Activated T-helper 1 cell treated with anti-CD3 and anti-CD28 coated beads, Interleukin-12 subunit alpha, Interleukin-12 subunit beta, Interleukin-2, Interleukin-4 antibody, amounts not matched to agents 30 ng/mL and 10 ng/mL and 1 ng/mL, durations not matched to agents 14 hours and 24 hours and 36 hours (primary cell): ENCODE data around the gene ARHGEF28. TPM values are rescaled to one million over a fixed set of nuclear protein-coding genes. Genes with fewer than 3 reads are reported as not detected.

Experiments
- DNase-seq: peaks from one replicate; pipeline ENCODE4 v3.0.0; 2021; ENCODE audit warnings: low spot score
- H3K27ac Mint-ChIP-seq: one replicate; pipeline ENCODE4 v1.8.0; 2021; ENCODE audit warnings: mild to moderate bottlenecking, mixed read lengths
- H3K27me3 Mint-ChIP-seq: one replicate; pipeline ENCODE4 v1.8.0; 2022; ENCODE audit warnings: mild to moderate bottlenecking, moderate library complexity, mixed read lengths; ENCODE audit not compliant: insufficient read depth
- H3K36me3 Mint-ChIP-seq: one replicate; pipeline ENCODE4 v1.8.0; 2021; ENCODE audit warnings: low read depth, mixed read lengths
- H3K4me1 Mint-ChIP-seq: one replicate; pipeline ENCODE4 v1.8.0; 2021; ENCODE audit warnings: low read depth, mixed read lengths
- H3K4me3 Mint-ChIP-seq: one replicate; pipeline ENCODE4 v1.8.0; 2021; ENCODE audit warnings: mild to moderate bottlenecking, moderate library complexity, mixed read lengths
- H3K9me3 Mint-ChIP-seq: one replicate; pipeline ENCODE4 v1.8.0; 2021; ENCODE audit warnings: mixed read lengths
- intact Hi-C: fragments of 100-400 bp; cut with micrococcal nuclease; formaldehyde crosslinking; loops from one replicate; pipeline ENCODE4 v1.15.1; 2024
- total RNA-seq: library from RNA; stranded (reverse); gene quantifications from 2 replicates; pipeline ENCODE4 v1.2.3, GENCODE V29; 2022

Gene ARHGEF28
- total RNA-seq, 1 donor from 2014 or later = 0.03 TPM

DNA sequence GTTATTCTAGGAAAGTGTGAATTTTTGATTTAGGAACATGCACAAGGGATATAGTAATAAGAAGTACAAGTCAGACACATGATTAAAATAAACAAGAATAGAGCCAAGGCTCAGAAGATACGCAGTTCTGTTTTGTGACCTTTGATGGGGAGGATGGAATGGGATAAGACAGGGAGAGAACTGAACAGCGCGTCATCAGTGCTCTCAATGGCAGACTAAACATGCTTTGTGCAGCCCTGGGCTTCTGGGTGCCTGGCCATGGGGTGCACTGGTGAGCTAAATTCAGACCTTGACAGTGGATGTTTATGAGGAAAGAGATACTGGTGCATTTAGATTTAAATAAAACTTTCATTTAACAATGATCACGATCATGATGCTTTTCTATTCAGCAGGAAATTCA lies 309.7 kb downstream of the ARHGEF28 start:
- peaks cover 10% of the 10 kb centered on the region for H3K27me3 Mint-ChIP-seq
- no peak overlapping the region for H3K27ac Mint-ChIP-seq
- H3K36me3 Mint-ChIP-seq = no peaks in the 10 kb centered on the region
- H3K4me3 Mint-ChIP-seq = no peak overlapping the region
- H3K9me3 Mint-ChIP-seq = no peaks in the 10 kb centered on the region
- no peaks in the 10 kb centered on the region for H3K4me1 Mint-ChIP-seq
- DNase-seq = no peak
- intact Hi-C loops = no loop called here

- Mint-ChIP-seq H3K36me3 (no peaks in the 10 kb centered on the region), H3K9me3 (no peaks in the 10 kb centered on the region), H3K4me3 (no peak overlapping the region), H3K27me3 (peaks cover 11% of the 10 kb centered on the region), H3K27ac (no peak overlapping the region), H3K4me1 (no peaks in the 10 kb centered on the region)
- intact Hi-C loops = no loop called here
- DNase-seq = no peak
Measured at GRCh38 chr5:73938280-73938937, 312.4 kb downstream of the ARHGEF28 start.

DNA sequence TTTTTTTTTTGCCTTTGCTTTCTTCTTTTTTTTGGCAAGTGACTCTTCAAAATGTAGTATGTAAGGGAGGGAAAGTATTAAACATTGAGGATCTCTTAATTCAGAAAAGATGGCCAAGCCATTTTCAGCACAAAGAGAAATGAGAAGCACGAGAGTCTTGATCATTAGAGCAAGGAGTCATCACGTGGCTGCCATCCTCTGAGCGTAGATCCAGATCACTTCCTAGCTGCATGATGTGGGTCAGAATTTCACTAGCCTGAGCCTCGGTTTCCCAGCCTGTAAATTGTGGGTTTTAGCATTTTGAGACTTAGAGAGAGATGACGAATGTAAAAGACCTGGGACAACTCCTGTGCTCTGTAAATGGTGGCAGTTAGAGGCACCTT lies 312.9 kb downstream of the ARHGEF28 start:
- no peak overlapping the region for H3K4me3 Mint-ChIP-seq
- DNase-seq = no peak
- intact Hi-C loops = no loop called here
- H3K27ac Mint-ChIP-seq = no peak overlapping the region
- H3K36me3 Mint-ChIP-seq = no peaks in the 10 kb centered on the region
- no peaks in the 10 kb centered on the region for H3K4me1 Mint-ChIP-seq
- H3K9me3 Mint-ChIP-seq = no peaks in the 10 kb centered on the region
- peaks cover 11% of the 10 kb centered on the region for H3K27me3 Mint-ChIP-seq

DNA sequence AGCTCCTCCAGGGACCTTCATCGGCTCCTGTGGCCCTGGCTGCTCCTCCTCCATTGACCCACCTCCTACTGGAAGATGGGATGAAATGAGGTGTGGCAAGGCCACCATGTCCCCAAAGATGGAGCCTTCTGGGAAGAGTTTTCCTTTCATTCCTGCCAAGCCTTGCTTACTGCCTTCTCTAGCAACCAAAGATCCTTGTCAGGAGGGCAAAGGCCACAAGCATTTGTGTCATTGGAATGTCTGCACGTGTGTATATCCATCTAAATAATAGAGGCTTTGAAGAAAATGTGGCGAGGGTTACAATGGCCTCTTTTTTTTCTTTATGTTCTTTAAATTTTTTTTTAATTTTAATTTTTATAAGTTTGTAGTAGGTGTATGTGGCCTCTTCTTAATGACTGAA lies 313.6 kb downstream of the ARHGEF28 start:
- H3K27me3 Mint-ChIP-seq = peaks cover 9% of the 10 kb centered on the region
- H3K9me3 Mint-ChIP-seq = no peaks in the 10 kb centered on the region
- no peaks in the 10 kb centered on the region for H3K4me1 Mint-ChIP-seq
- no peak overlapping the region for H3K4me3 Mint-ChIP-seq
- no peak for DNase-seq
- no peaks in the 10 kb centered on the region for H3K36me3 Mint-ChIP-seq
- H3K27ac Mint-ChIP-seq = no peak overlapping the region
- intact Hi-C loops = no loop called here

GRCh38 chr5:73940026-73940425 lies 314.0 kb downstream of the ARHGEF28 start:
- H3K27ac Mint-ChIP-seq = no peak overlapping the region
- H3K4me1 Mint-ChIP-seq = no peaks in the 10 kb centered on the region
- no peak overlapping the region for H3K4me3 Mint-ChIP-seq
- no peaks in the 10 kb centered on the region for H3K36me3 Mint-ChIP-seq
- H3K27me3 Mint-ChIP-seq = peaks cover 6% of the 10 kb centered on the region
- intact Hi-C loops = no loop called here
- H3K9me3 Mint-ChIP-seq = no peaks in the 10 kb centered on the region
- DNase-seq = no peak

DNA sequence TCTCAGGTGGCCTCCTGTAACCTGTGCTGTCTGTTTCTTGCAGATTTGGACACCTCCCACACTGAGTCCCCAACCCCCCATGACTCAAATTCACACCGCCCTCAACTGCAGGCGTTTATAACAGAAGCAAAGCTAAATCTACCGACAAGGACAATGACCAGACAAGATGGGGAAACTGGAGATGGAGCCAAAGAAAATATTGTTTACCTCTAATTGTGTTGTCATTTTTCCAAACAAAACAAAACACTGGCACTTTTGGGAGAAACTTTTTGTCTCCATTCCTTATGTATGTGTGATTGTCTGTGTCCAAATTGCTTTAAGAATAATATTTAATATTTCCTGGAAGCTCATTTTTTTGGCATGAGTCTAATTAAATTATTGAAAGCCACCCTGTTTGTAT lies 314.8 kb downstream of the ARHGEF28 start:
- H3K36me3 Mint-ChIP-seq = no peaks in the 10 kb centered on the region
- intact Hi-C loops = no loop called here
- no peak for DNase-seq
- no peaks in the 10 kb centered on the region for H3K9me3 Mint-ChIP-seq
- no peak overlapping the region for H3K4me3 Mint-ChIP-seq
- no peak overlapping the region for H3K27ac Mint-ChIP-seq
- peaks cover 6% of the 10 kb centered on the region for H3K27me3 Mint-ChIP-seq
- H3K4me1 Mint-ChIP-seq = no peaks in the 10 kb centered on the region

GRCh38 chr5:73942783-73943182 lies 316.8 kb downstream of the ARHGEF28 start:
- no peaks in the 10 kb centered on the region for H3K4me1 Mint-ChIP-seq
- intact Hi-C loops = no loop called here
- no peak overlapping the region for H3K4me3 Mint-ChIP-seq
- H3K9me3 Mint-ChIP-seq = no peaks in the 10 kb centered on the region
- no peaks in the 10 kb centered on the region for H3K36me3 Mint-ChIP-seq
- no peak overlapping the region for H3K27ac Mint-ChIP-seq
- no peak for DNase-seq
- peaks cover 6% of the 10 kb centered on the region for H3K27me3 Mint-ChIP-seq

- no peaks in the 10 kb centered on the region for H3K4me1 Mint-ChIP-seq
- H3K27ac Mint-ChIP-seq = no peak overlapping the region
- no peak overlapping the region for H3K4me3 Mint-ChIP-seq
- intact Hi-C loops = no loop called here
- no peaks in the 10 kb centered on the region for H3K36me3 Mint-ChIP-seq
- DNase-seq = no peak
- H3K27me3 Mint-ChIP-seq = peaks cover 6% of the 10 kb centered on the region
- no peaks in the 10 kb centered on the region for H3K9me3 Mint-ChIP-seq
Measured at GRCh38 chr5:73943397-73943796, 317.4 kb downstream of the ARHGEF28 start.

DNA sequence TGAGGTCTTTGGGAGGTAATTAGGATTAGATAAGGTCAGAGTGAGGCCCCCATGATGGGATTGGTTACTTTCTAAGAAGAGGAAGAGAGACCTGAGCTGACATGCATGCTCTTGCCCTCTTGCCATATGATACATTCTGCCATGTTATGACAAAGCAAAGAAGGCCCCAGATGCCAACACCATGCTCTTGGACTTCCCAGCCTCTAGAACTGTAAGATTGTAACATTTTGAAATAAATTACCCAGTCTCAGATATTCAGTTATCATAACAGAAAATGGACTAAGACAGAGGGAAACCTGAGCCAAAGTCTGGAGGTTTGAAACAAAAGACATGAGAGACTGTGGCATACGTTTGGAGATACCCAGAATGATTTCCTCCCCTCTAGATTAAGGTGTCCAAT lies 318.6 kb downstream of the ARHGEF28 start:
- intact Hi-C loops = no loop called here
- H3K9me3 Mint-ChIP-seq = no peaks in the 10 kb centered on the region
- no peaks in the 10 kb centered on the region for H3K4me1 Mint-ChIP-seq
- H3K27me3 Mint-ChIP-seq = peaks cover 3% of the 10 kb centered on the region
- no peaks in the 10 kb centered on the region for H3K36me3 Mint-ChIP-seq
- no peak overlapping the region for H3K27ac Mint-ChIP-seq
- no peak for DNase-seq
- H3K4me3 Mint-ChIP-seq = no peak overlapping the region

DNA sequence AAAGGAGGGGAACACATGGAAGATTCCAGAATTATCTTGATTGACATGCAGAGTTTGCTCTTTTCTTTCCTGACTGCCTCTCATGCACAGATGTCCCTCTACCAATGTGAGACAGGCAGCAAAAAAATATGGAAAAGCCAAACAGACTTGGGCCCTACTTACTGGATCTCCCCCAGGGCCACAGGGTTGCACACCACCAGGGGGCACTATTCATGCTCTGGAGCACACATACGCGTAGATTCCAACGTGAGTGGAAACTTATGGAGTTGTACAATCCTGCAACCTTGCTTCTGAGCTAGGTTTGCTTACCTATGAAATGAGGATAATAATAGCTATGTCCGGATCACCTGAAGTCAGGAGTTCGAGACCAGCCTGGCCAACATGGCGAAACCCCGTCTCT lies 319.5 kb downstream of the ARHGEF28 start:
- Mint-ChIP-seq H3K4me3 (no peak overlapping the region), H3K27me3 (peaks cover 2% of the 10 kb centered on the region), H3K9me3 (peaks cover 4% of the 10 kb centered on the region), H3K36me3 (no peaks in the 10 kb centered on the region), H3K4me1 (no peaks in the 10 kb centered on the region), H3K27ac (no peak overlapping the region)
- no peak for DNase-seq
- intact Hi-C loops = loop anchor here (1.0 kb wide), 1 partner anchor 703 kb away; no protein-coding TSS in a partner anchor

DNA sequence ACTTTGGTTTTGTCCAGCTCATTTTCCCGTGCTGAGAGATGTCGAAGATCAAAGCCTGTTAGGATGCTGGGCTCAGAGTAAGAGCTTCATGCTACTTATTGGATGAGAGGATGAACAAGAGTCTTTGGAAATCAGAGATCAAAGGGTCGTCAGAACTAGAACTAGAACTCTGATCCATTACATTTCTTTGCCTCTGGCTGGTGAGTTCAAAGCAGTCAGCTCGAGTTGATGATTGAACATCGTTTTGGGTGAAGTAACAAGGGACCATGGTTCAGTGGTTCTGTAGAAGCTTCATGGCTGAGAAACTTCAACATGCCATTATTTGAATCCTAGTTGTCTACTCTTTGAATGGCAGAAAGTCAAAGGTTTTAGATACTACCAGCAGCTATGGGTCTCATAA lies 320.3 kb downstream of the ARHGEF28 start:
- intact Hi-C loops = no loop called here
- H3K27me3 Mint-ChIP-seq = peaks cover 2% of the 10 kb centered on the region
- no peaks in the 10 kb centered on the region for H3K4me1 Mint-ChIP-seq
- DNase-seq = no peak
- H3K4me3 Mint-ChIP-seq = no peak overlapping the region
- no peaks in the 10 kb centered on the region for H3K36me3 Mint-ChIP-seq
- no peak overlapping the region for H3K27ac Mint-ChIP-seq
- H3K9me3 Mint-ChIP-seq = peaks cover 4% of the 10 kb centered on the region

DNA sequence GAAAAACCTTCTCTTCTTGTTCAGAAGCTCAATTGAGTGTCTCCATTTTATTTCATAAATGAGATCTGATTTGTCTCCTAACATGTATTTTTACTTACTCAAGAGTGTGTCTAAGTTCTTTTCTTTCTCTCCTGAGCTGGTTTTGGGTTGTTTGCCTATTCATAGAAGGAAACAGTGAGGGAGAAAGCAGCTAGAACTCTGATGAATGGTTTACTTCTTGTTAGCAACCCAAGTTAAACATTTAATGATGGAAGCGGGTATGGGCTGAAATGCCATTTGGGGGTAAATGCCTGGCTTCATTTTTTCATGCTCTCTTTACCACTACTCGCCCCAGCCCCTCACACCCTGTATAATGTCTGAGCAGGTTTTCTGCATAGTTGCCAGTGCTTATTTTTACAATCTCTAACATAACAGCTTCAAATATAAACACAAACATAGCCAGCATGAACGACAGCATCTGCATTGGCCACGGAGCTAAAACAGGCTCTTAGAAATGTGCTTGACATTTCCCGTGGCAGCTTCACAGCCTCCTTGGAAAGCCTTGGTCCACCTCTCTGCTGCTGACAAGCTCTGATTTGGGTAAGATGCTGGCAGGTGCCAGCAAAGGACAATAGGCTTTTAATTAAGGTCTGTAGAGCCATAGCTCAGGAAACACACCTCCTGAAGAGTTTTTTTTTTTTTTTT lies 321.1 kb downstream of the ARHGEF28 start:
- H3K27ac Mint-ChIP-seq = no peak overlapping the region
- intact Hi-C loops = no loop called here
- H3K27me3 Mint-ChIP-seq = no peaks in the 10 kb centered on the region
- H3K4me1 Mint-ChIP-seq = no peaks in the 10 kb centered on the region
- H3K9me3 Mint-ChIP-seq = peaks cover 4% of the 10 kb centered on the region
- H3K36me3 Mint-ChIP-seq = no peaks in the 10 kb centered on the region
- no peak overlapping the region for H3K4me3 Mint-ChIP-seq
- DNase-seq = no peak

DNA sequence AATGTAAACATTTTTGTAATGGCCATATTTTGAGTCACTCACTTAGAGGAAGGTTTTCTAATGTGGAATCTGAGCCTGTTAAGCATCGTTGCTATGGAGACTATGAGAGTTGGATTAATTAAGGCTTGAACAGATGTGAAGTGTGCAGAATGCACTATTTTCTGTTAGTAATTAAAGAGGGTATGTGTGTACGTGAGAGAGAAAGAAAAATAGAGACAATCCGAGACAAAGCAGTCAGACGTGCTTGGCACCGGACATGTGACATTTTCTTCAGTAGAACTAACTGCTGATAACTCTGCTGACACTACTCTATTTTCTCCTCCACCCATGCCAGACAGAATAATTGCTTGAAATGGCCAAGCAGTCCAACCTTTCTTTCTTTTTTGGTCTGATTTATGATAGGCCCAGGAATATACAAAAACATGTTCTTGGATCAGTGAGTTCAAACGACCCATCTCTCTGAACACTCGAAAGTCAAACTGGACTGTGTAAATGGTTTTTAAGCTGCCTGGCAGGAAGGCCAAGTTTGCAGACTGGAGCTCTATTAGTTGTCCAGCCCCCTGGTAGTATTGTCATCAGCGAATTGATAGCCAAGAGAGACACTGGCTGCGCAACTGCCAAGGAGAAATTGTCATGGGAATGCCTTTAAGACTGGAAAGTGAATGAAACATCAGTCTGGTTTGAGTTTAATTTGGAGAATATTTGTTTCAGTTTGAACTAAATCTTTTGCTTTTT lies 322.1 kb downstream of the ARHGEF28 start:
- Mint-ChIP-seq H3K9me3 (peaks cover 4% of the 10 kb centered on the region), H3K4me3 (no peak overlapping the region), H3K27me3 (no peaks in the 10 kb centered on the region), H3K4me1 (no peaks in the 10 kb centered on the region), H3K27ac (no peak overlapping the region), H3K36me3 (no peaks in the 10 kb centered on the region)
- intact Hi-C loops = no loop called here
- DNase-seq = no peak
